H9 (cell line): ENCODE results near the gene SLC12A3. TPM values are rescaled to one million over a fixed set of nuclear protein-coding genes. Genes with fewer than 3 reads are reported as not detected.
A peak's percentile ranks its signal among the peaks of the same experiment; 100 is the strongest.

Source experiments
- DNase-seq: peaks from one replicate; pipeline ENCODE4 v3.0.0-alpha.2; 2017
- H2AFZ ChIP-seq: one replicate; pipeline ENCODE4 v1.6.1; 2013; ENCODE audit warnings: mild to moderate bottlenecking, low read length, control low read depth, moderate library complexity
- H2AK5ac ChIP-seq: 2 replicates; pipeline ENCODE4 v1.6.1; 2013; ENCODE audit warnings: low read length, control low read depth, mixed read lengths; ENCODE audit not compliant: insufficient read length
- H2BK120ac ChIP-seq: one replicate; pipeline ENCODE4 v1.6.1; 2013; ENCODE audit warnings: low read depth, mild to moderate bottlenecking, low read length, control low read depth, inconsistent platforms; ENCODE audit not compliant: poor library complexity, severe bottlenecking
- H2BK12ac ChIP-seq: 2 replicates; pipeline ENCODE4 v1.6.1; 2013; ENCODE audit warnings: low read length, control low read depth, mixed read lengths, low read depth; ENCODE audit not compliant: insufficient read length
- H2BK15ac ChIP-seq: 2 replicates; pipeline ENCODE4 v1.6.1; 2013; ENCODE audit warnings: low read depth, low read length, control low read depth
- H2BK20ac ChIP-seq: one replicate; pipeline ENCODE4 v1.6.1; 2013; ENCODE audit warnings: low read depth, mild to moderate bottlenecking, low read length, control low read depth, inconsistent platforms; ENCODE audit not compliant: poor library complexity, severe bottlenecking
- H2BK5ac ChIP-seq: 2 replicates; pipeline ENCODE4 v1.6.1; 2013; ENCODE audit warnings: low read length, control low read depth, mixed read lengths; ENCODE audit not compliant: insufficient read length
- H3K14ac ChIP-seq: 2 replicates; pipeline ENCODE4 v1.6.1; 2013; ENCODE audit warnings: low read length, control low read depth; ENCODE audit not compliant: insufficient read depth
- H3K18ac ChIP-seq: 2 replicates; pipeline ENCODE4 v1.6.1; 2013; ENCODE audit warnings: low read depth, mild to moderate bottlenecking, mixed read lengths, low read length, control low read depth; ENCODE audit not compliant: insufficient read length
- H3K23ac ChIP-seq: 2 replicates; pipeline ENCODE4 v1.6.1; 2013; ENCODE audit warnings: low read length, control low read depth, mixed read lengths, low read depth; ENCODE audit not compliant: insufficient read length
- H3K23me2 ChIP-seq: 2 replicates; pipeline ENCODE4 v1.6.1; 2013; ENCODE audit warnings: low read depth, mild to moderate bottlenecking, mixed read lengths, low read length, control low read depth; ENCODE audit not compliant: insufficient read length, poor library complexity, severe bottlenecking
- H3K27ac ChIP-seq: 2 replicates; pipeline ENCODE4 v1.5.1; 2013; ENCODE audit warnings: low read length, control low read depth, mixed read lengths, low read depth; ENCODE audit not compliant: insufficient read length
- H3K27me3 ChIP-seq: 2 replicates; pipeline ENCODE4 v1.6.1; 2013; ENCODE audit warnings: low read length, control low read depth, inconsistent platforms; ENCODE audit not compliant: insufficient read depth
- H3K4ac ChIP-seq: 2 replicates; pipeline ENCODE4 v1.6.1; 2013; ENCODE audit warnings: low read depth, mild to moderate bottlenecking, control low read depth, inconsistent platforms, low read length, moderate library complexity
- H3K4me1 ChIP-seq: 2 replicates; pipeline ENCODE4 v1.6.1; 2013; ENCODE audit warnings: low read length, control low read depth, inconsistent platforms; ENCODE audit not compliant: insufficient read depth
- H3K4me2 ChIP-seq: 2 replicates; pipeline ENCODE4 v1.6.1; 2013; ENCODE audit warnings: low read length, control low read depth, mixed read lengths; ENCODE audit not compliant: insufficient read length, insufficient read depth
- H3K56ac ChIP-seq: 2 replicates; pipeline ENCODE4 v1.6.1; 2013; ENCODE audit warnings: low read depth, mild to moderate bottlenecking, mixed read lengths, low read length, control low read depth; ENCODE audit not compliant: insufficient read length
- H3K79me1 ChIP-seq: 2 replicates; pipeline ENCODE4 v1.6.1; 2013; ENCODE audit warnings: low read depth, mild to moderate bottlenecking, moderate library complexity, low read length, control low read depth, inconsistent platforms; ENCODE audit not compliant: insufficient read depth, poor library complexity, severe bottlenecking
- H3K79me2 ChIP-seq: 2 replicates; pipeline ENCODE4 v1.6.1; 2013; ENCODE audit warnings: low read length, control low read depth, inconsistent platforms; ENCODE audit not compliant: insufficient read depth
- H3K9ac ChIP-seq: 2 replicates; pipeline ENCODE4 v1.6.1; 2013; ENCODE audit warnings: low read length, control low read depth, mixed read lengths; ENCODE audit not compliant: insufficient read length; ENCODE audit errors: extremely low read depth
- H3K9me3 ChIP-seq: one replicate; pipeline ENCODE4 v1.6.1; 2013; ENCODE audit warnings: low read depth, low read length, inconsistent platforms; ENCODE audit not compliant: control insufficient read depth
- H3T11ph ChIP-seq: one replicate; pipeline ENCODE4 v1.6.1; 2013; ENCODE audit warnings: mild to moderate bottlenecking, low read length, control low read depth, inconsistent platforms
- H4K20me1 ChIP-seq: one replicate; pipeline ENCODE4 v1.6.1; 2013; ENCODE audit not compliant: control insufficient read depth, insufficient read length, insufficient read depth
- H4K5ac ChIP-seq: 2 replicates; pipeline ENCODE4 v1.6.1; 2013; ENCODE audit warnings: low read depth, mild to moderate bottlenecking, mixed read lengths, low read length, control low read depth; ENCODE audit not compliant: insufficient read length
- H4K8ac ChIP-seq: replicated peaks from 2 replicates; pipeline ENCODE4 v1.6.1; 2013; ENCODE audit warnings: low read length, control low read depth, mixed read lengths, low read depth; ENCODE audit not compliant: insufficient read length
- H4K91ac ChIP-seq: 2 replicates; pipeline ENCODE4 v1.6.1; 2013; ENCODE audit warnings: low read depth, mild to moderate bottlenecking, moderate library complexity, mixed read lengths, low read length, control low read depth; ENCODE audit not compliant: insufficient read length
- H3K27ac Mint-ChIP-seq, 3 experiments: 2 replicates in 2 of 3; 3 replicates in 1 of 3; pipeline ENCODE4 v1.8.0; 2020 to 2021; ENCODE audit warnings: mixed read lengths in 3 of 3, mild to moderate bottlenecking in 1 of 3, moderate library complexity in 1 of 3
- H3K27me3 Mint-ChIP-seq: 2 replicates; pipeline ENCODE4 v1.8.0; 2021; ENCODE audit warnings: low read depth, mild to moderate bottlenecking, moderate library complexity, mixed read lengths
- H3K36me3 Mint-ChIP-seq, 3 experiments: 2 replicates in 2 of 3; 3 replicates in 1 of 3; pipeline ENCODE4 v1.8.0; 2020 to 2021; ENCODE audit warnings: low read depth in 3 of 3, mixed read lengths in 3 of 3; ENCODE audit not compliant: insufficient read depth in 1 of 3
- H3K4me1 Mint-ChIP-seq, 2 experiments: 2 replicates each; pipeline ENCODE4 v1.8.0; 2020; ENCODE audit warnings: mixed read lengths in 2 of 2
- H3K4me3 Mint-ChIP-seq, 2 experiments: 2 replicates in 1 of 2; 3 replicates in 1 of 2; pipeline ENCODE4 v1.8.0; 2020 to 2021; ENCODE audit warnings: mild to moderate bottlenecking in 2 of 2, mixed read lengths in 2 of 2, moderate library complexity in 1 of 2
- H3K9me3 Mint-ChIP-seq, 2 experiments: 2 replicates in 1 of 2; 3 replicates in 1 of 2; pipeline ENCODE4 v1.8.0; 2020; ENCODE audit warnings: mild to moderate bottlenecking in 2 of 2, mixed read lengths in 2 of 2, moderate library complexity in 1 of 2
- WGBS: extraction: QIAGEN DNeasy Blood & Tissue Kit; methylation state at CpG from one replicate; pipeline ENCODE4 v1.1.7; 2013; ENCODE audit warnings: missing lambda C conversion rate, low lambda C conversion rate, mixed read lengths; ENCODE audit not compliant: insufficient read length; ENCODE audit errors: extremely low coverage; 5-methylcytosine and 5-hydroxymethylcytosine counted together
- total RNA-seq: library from RNA; stranded (reverse); gene quantifications from 2 replicates; pipeline ENCODE4 v1.2.1, GENCODE V29; 2021
- TF ChIP-seq, protein P1 (sequence below): fragments of 200-600 bp; sonication (generic); conservative IDR thresholded peaks from 3 replicates; pipeline ENCODE4 v1.8.0; 2021; ENCODE audit warnings: antibody characterized with exemption, mild to moderate bottlenecking

SLC12A3 gene
- total RNA-seq, 1 experiment from 2014 or later = not detected

DNA sequence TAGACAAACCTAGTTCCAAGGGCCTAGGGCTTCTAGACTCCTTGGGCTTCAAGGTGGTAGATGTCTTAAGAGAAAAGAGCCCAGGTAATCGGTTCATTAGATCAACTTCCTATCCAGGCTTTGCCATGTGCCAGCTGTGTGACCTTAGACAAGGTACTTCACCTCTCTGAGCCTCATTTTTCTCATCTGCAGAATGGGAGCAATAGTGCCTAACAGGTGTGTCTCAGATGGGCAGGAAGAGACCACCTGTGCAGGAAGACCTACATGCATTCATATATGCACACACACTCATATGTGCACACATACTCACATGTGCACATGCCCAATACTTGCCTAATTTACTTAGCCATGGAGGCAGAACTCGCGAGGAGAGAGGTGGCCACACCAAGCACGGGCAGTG, 15.7 kb downstream of the SLC12A3 start:
- Histone ChIP-seq H3K4me2 (no peak overlapping the region), H3K4me1 (no peaks in the 10 kb centered on the region), H3K9ac (no peak overlapping the region), H3K56ac (no peak overlapping the region), H2AK5ac (no peak overlapping the region), H3K79me1 (no peaks in the 10 kb centered on the region), H3K9me3 (peaks cover 6% of the 10 kb centered on the region), H3K27me3 (no peaks in the 10 kb centered on the region), H2BK20ac (no peak overlapping the region), H2BK120ac (no peak overlapping the region), H2BK15ac (no peak overlapping the region), H2BK12ac (no peak overlapping the region), H4K20me1 (no peaks in the 10 kb centered on the region), H3K79me2 (no peaks in the 10 kb centered on the region), H3K27ac (no peak overlapping the region), H3K23ac (no peak overlapping the region), H2AFZ (no peak overlapping the region), H3T11ph (no peak overlapping the region), H4K8ac (peak overlapping the region; percentile 24), H3K14ac (no peak overlapping the region; the same call in 1 of the 2 replicates), H3K18ac (no peak overlapping the region), H3K4ac (no peak overlapping the region), H4K91ac (no peak overlapping the region), H2BK5ac (no peak overlapping the region), H4K5ac (no peak overlapping the region), H3K23me2 (no peaks in the 10 kb centered on the region)
- Mint-ChIP-seq H3K27ac (no peak overlapping the region), H3K4me3 (no peak overlapping the region), H3K36me3 (peaks cover 7 to 11% (median 9%) of the 10 kb centered on the region in 3 experiments), H3K4me1 (no peaks in the 10 kb centered on the region), H3K27me3 (peaks cover 4% of the 10 kb centered on the region; the same call in 1 of the 2 replicates), H3K9me3 (peaks cover 12 to 14% of the 10 kb centered on the region in 2 experiments)
- WGBS = no CpG with 5 or more reads among the region's 4 CpGs
- TF ChIP-seq, protein P1, sequence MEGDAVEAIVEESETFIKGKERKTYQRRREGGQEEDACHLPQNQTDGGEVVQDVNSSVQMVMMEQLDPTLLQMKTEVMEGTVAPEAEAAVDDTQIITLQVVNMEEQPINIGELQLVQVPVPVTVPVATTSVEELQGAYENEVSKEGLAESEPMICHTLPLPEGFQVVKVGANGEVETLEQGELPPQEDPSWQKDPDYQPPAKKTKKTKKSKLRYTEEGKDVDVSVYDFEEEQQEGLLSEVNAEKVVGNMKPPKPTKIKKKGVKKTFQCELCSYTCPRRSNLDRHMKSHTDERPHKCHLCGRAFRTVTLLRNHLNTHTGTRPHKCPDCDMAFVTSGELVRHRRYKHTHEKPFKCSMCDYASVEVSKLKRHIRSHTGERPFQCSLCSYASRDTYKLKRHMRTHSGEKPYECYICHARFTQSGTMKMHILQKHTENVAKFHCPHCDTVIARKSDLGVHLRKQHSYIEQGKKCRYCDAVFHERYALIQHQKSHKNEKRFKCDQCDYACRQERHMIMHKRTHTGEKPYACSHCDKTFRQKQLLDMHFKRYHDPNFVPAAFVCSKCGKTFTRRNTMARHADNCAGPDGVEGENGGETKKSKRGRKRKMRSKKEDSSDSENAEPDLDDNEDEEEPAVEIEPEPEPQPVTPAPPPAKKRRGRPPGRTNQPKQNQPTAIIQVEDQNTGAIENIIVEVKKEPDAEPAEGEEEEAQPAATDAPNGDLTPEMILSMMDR = no peak
- no peak for DNase-seq
